Fibroblast of pulmonary artery (primary cell): ENCODE results near the gene PARD3.

Experiments used
- DNase-seq: peaks from one replicate; pipeline ENCODE4 v3.0.0-alpha.2; 2010; ENCODE audit warnings: low read depth
- H3K4me3 ChIP-seq: replicated peaks from 2 replicates; pipeline ENCODE4 v1.5.1; 2011; ENCODE audit warnings: low read depth, mild to moderate bottlenecking, control low read depth, low read length, moderate library complexity
- CTCF ChIP-seq: IDR thresholded peaks from 2 replicates; pipeline ENCODE4 v1.5.1; 2011; ENCODE audit warnings: mild to moderate bottlenecking, control low read depth, low read length, inconsistent platforms; ENCODE audit errors: missing control alignments

The PARD3 gene

GRCh38 chr10:34721208-34721840 lies 93.8 kb downstream of the PARD3 start:
- DNase-seq = peak; percentile 49

GRCh38 chr10:34719746-34720145 lies 95.3 kb downstream of the PARD3 start:
- no peak overlapping the region for H3K4me3 ChIP-seq
- TF ChIP-seq CTCF = no peak
- DNase-seq = no peak

More at GRCh38 chr10:34721208-34721840, 93.8 kb downstream of the PARD3 start:
- no peak for TF ChIP-seq CTCF
- no peak overlapping the region for H3K4me3 ChIP-seq

GRCh38 chr10:34719328-34719727 lies 95.8 kb downstream of the PARD3 start:
- no peak for TF ChIP-seq CTCF
- DNase-seq = no peak
- no peak overlapping the region for H3K4me3 ChIP-seq

- no peak overlapping the region for H3K4me3 ChIP-seq
- no peak for DNase-seq
- no peak for TF ChIP-seq CTCF
Observed at GRCh38 chr10:34717429-34717828, 97.7 kb downstream of the PARD3 start.

- TF ChIP-seq CTCF = no peak
- no peak overlapping the region for H3K4me3 ChIP-seq
Observed at GRCh38 chr10:34716958-34717357, 98.1 kb downstream of the PARD3 start.

GRCh38 chr10:34716234-34716633 lies 98.9 kb downstream of the PARD3 start:
- no peak for TF ChIP-seq CTCF
- H3K4me3 ChIP-seq = no peak overlapping the region
- no peak for DNase-seq

More at GRCh38 chr10:34716958-34717357, 98.1 kb downstream of the PARD3 start:
- no peak for DNase-seq
